ENCODE measurements around the gene THBS3.
"Not testable (repeated sequence)": the region's sequence is repeated elsewhere in the genome, so short reads cannot be mapped to it uniquely, and the experiment has no call there.

DNA sequence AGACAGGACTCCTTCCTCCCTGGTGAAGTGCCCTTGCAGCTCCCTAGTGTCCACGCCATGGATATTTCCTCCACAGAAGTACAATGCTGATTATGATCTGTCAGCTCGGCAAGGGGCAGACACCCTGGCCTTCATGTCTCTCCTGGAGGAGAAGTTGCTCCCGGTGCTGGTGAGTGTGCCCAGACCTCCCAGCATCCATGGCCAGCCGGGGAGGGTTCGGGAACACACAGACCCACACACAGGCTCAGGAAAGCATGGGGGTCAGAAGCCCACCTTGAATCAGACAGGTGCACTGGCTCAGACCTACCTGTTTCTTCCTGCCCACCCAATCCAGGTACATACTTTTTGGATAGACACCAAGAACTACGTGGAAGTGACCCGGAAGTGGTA, 4.3 kb upstream of the THBS3 start:
- TF ChIP-seq, protein P1, sequence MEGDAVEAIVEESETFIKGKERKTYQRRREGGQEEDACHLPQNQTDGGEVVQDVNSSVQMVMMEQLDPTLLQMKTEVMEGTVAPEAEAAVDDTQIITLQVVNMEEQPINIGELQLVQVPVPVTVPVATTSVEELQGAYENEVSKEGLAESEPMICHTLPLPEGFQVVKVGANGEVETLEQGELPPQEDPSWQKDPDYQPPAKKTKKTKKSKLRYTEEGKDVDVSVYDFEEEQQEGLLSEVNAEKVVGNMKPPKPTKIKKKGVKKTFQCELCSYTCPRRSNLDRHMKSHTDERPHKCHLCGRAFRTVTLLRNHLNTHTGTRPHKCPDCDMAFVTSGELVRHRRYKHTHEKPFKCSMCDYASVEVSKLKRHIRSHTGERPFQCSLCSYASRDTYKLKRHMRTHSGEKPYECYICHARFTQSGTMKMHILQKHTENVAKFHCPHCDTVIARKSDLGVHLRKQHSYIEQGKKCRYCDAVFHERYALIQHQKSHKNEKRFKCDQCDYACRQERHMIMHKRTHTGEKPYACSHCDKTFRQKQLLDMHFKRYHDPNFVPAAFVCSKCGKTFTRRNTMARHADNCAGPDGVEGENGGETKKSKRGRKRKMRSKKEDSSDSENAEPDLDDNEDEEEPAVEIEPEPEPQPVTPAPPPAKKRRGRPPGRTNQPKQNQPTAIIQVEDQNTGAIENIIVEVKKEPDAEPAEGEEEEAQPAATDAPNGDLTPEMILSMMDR (IDR thresholded peaks at IDR 0.05 in 8 of 11, conservative IDR thresholded peaks at IDR 0.05 in 3 of 11), result not testable (repeated sequence)
- not testable (repeated sequence) for TF ChIP-seq POLR2A (IDR thresholded peaks at IDR 0.05)
